ENCODE measurements around the gene RREB1.

RREB1 gene

DNA sequence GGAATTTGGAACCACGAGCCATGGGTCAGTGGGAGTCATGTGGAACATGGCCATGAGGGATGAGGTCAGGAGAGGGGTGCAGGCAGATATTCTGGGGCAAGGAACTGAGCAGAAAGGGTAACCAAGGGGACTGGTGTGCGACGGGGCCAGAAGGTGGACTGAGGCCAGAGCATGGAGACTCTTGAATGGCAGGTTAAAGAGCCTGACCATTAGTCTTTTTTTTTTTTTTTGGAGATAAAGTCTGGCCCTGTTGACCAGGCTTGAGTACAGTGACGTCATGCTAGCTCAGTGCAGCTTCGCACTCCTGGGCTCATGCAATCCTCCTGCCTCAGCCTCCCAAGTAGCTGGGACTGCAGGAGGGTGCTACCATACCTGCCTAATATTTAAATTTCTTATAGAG lies 64.0 kb downstream of the RREB1 start:
- no peak overlapping the region for H3K27ac ChIP-seq (ENCODE audit: low read length)
- no peak overlapping the region for H3K4me2 ChIP-seq (ENCODE audit: insufficient read depth, low read length)
- H3K4me3 ChIP-seq (ENCODE audit: low read depth in 1 of 2, low read length in 2 of 2): no peak overlapping the region
- H2AFZ ChIP-seq (ENCODE audit: low read depth, low read length): no peak overlapping the region
- H4K20me1 ChIP-seq (ENCODE audit: insufficient read depth, low read length): peaks cover 71% of the 10 kb centered on the region
- DNase-seq (no peak), ATAC-seq (ENCODE audit: insufficient read depth, low read depth) (no peak)
- H3K27me3 ChIP-seq (ENCODE audit: insufficient read depth, low read length, poor library complexity): no peaks in the 10 kb centered on the region
- H3K9ac ChIP-seq (ENCODE audit: low read depth, low read length): no peak overlapping the region
- no peaks in the 10 kb centered on the region for H3K4me1 ChIP-seq (ENCODE audit: insufficient read depth, low read length)
- peaks cover 10% of the 10 kb centered on the region for H3K36me3 ChIP-seq (ENCODE audit: insufficient read depth, low read length)
- no peak for TF ChIP-seq EZH2 (IDR thresholded peaks at IDR 0.05; ENCODE audit: borderline replicate concordance, low read depth, low read length, severe bottlenecking)
- TF ChIP-seq, protein P1, sequence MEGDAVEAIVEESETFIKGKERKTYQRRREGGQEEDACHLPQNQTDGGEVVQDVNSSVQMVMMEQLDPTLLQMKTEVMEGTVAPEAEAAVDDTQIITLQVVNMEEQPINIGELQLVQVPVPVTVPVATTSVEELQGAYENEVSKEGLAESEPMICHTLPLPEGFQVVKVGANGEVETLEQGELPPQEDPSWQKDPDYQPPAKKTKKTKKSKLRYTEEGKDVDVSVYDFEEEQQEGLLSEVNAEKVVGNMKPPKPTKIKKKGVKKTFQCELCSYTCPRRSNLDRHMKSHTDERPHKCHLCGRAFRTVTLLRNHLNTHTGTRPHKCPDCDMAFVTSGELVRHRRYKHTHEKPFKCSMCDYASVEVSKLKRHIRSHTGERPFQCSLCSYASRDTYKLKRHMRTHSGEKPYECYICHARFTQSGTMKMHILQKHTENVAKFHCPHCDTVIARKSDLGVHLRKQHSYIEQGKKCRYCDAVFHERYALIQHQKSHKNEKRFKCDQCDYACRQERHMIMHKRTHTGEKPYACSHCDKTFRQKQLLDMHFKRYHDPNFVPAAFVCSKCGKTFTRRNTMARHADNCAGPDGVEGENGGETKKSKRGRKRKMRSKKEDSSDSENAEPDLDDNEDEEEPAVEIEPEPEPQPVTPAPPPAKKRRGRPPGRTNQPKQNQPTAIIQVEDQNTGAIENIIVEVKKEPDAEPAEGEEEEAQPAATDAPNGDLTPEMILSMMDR (IDR thresholded peaks at IDR 0.05; ENCODE audit: borderline replicate concordance, extremely low read depth, low read length, poor library complexity, severe bottlenecking): no peak
- H3K79me2 ChIP-seq (ENCODE audit: insufficient read depth, low read length): peaks cover 93% of the 10 kb centered on the region
- H3K9me3 ChIP-seq (ENCODE audit: insufficient read depth, low read length, severe bottlenecking): no peaks in the 10 kb centered on the region

DNA sequence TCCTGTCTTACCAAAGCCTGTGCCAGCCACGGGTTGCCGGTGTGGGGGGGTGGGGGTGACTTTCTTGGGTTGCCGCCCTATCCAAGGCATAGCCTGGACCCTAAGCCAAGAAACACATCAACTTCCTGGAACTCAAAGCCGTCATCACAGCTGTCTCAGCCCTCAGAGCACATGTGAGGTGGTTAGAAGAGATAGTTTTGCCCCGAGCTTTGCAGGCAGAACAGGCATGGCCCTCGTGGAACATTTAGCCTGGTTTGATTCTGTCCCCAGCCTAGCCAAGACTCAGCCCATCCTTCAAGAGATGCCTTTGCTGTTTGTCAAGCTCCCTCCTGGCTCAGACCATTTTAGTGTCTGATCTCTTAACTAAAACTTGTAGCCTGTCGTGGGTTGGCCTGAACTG lies 64.9 kb downstream of the RREB1 start:
- peak; percentile 51; the same call in 1 of the 3 replicates for ATAC-seq (ENCODE audit: insufficient read depth, low read depth)
- no peak overlapping the region for H3K4me3 ChIP-seq (ENCODE audit: low read depth in 1 of 2, low read length in 2 of 2)
- H3K27me3 ChIP-seq (ENCODE audit: insufficient read depth, low read length, poor library complexity): no peaks in the 10 kb centered on the region
- no peak for TF ChIP-seq EZH2 (IDR thresholded peaks at IDR 0.05; ENCODE audit: borderline replicate concordance, low read depth, low read length, severe bottlenecking)
- TF ChIP-seq, protein P1 (IDR thresholded peaks at IDR 0.05; ENCODE audit: borderline replicate concordance, extremely low read depth, low read length, poor library complexity, severe bottlenecking): no peak
- no peaks in the 10 kb centered on the region for H3K4me1 ChIP-seq (ENCODE audit: insufficient read depth, low read length)
- H2AFZ ChIP-seq (ENCODE audit: low read depth, low read length): no peak overlapping the region
- no peak for DNase-seq
- H4K20me1 ChIP-seq (ENCODE audit: insufficient read depth, low read length): peaks cover 65% of the 10 kb centered on the region
- H3K36me3 ChIP-seq (ENCODE audit: insufficient read depth, low read length): peaks cover 17% of the 10 kb centered on the region
- H3K9me3 ChIP-seq (ENCODE audit: insufficient read depth, low read length, severe bottlenecking): no peaks in the 10 kb centered on the region
- peaks cover 86% of the 10 kb centered on the region for H3K79me2 ChIP-seq (ENCODE audit: insufficient read depth, low read length)
- H3K27ac ChIP-seq (ENCODE audit: low read length): 0 out of 2 replicates have a peak overlapping the region, but pooled peaks have one; percentile 19
- H3K9ac ChIP-seq (ENCODE audit: low read depth, low read length): no peak overlapping the region
- H3K4me2 ChIP-seq (ENCODE audit: insufficient read depth, low read length): no peak overlapping the region

DNA sequence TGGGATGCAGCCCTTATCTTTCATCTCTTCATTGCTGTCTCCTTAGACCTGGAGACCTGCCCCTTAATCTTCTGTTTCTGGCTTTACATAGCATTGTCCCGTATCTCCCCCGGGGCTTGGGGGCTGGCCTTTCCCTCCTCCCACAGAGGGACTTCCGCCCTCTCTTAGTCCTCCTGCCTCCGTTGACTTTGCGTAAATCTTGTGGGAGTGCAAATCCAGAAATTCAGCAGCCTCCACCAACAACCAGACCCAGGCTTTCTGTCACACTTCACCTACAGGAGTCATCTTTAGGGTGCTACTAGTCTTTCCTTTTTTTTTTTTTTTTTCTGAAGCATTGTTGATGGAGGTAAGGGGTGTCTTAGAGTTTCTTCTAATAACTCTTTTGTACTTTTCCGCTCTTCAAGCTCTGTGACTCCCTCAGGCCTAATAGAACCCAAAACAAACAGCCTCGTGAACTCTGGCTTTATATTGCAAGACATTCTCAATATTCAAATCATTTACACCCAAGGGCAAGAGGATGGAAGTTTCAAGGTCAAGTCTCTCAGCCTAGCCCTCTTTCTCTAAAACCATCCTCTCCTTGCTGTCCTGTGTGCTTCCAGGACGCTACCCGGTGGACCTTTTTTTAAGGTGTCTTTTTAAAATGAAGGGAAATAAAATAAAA lies 66.2 kb downstream of the RREB1 start:
- no peak overlapping the region for H3K4me3 ChIP-seq (ENCODE audit: low read depth in 1 of 2, low read length in 2 of 2)
- peaks cover 55% of the 10 kb centered on the region for H4K20me1 ChIP-seq (ENCODE audit: insufficient read depth, low read length)
- no peak for DNase-seq
- H3K4me1 ChIP-seq (ENCODE audit: insufficient read depth, low read length): no peaks in the 10 kb centered on the region
- peaks cover 27% of the 10 kb centered on the region for H3K36me3 ChIP-seq (ENCODE audit: insufficient read depth, low read length)
- no peaks in the 10 kb centered on the region for H3K27me3 ChIP-seq (ENCODE audit: insufficient read depth, low read length, poor library complexity)
- H3K4me2 ChIP-seq (ENCODE audit: insufficient read depth, low read length): no peak overlapping the region
- ATAC-seq (ENCODE audit: insufficient read depth, low read depth): no peak
- no peaks in the 10 kb centered on the region for H3K9me3 ChIP-seq (ENCODE audit: insufficient read depth, low read length, severe bottlenecking)
- no peak overlapping the region for H3K9ac ChIP-seq (ENCODE audit: low read depth, low read length)
- peaks cover 74% of the 10 kb centered on the region for H3K79me2 ChIP-seq (ENCODE audit: insufficient read depth, low read length)
- no peak overlapping the region for H3K27ac ChIP-seq (ENCODE audit: low read length)
- no peak for TF ChIP-seq EZH2 (IDR thresholded peaks at IDR 0.05; ENCODE audit: borderline replicate concordance, low read depth, low read length, severe bottlenecking)
- TF ChIP-seq, protein P1 (IDR thresholded peaks at IDR 0.05; ENCODE audit: borderline replicate concordance, extremely low read depth, low read length, poor library complexity, severe bottlenecking): no peak
- no peak overlapping the region for H2AFZ ChIP-seq (ENCODE audit: low read depth, low read length)
